ENCODE results near the gene TCEA3. TPM values are rescaled to one million over a fixed set of nuclear protein-coding genes. Genes with fewer than 3 reads are reported as not detected.

The TCEA3 gene
- polyA plus RNA-seq, 1 donor (not counting 4 experiments of a cell fraction or from before 2014, with no cell fraction given) = 0.38 TPM

- Histone ChIP-seq H2AFZ (ENCODE audit: control insufficient read depth, low read length) (no peak overlapping the region), H3K36me3 (ENCODE audit: control insufficient read depth in 2 of 2, extremely low read depth in 1 of 2, insufficient read depth in 2 of 2, low read length in 2 of 2) (no peaks in the 10 kb centered on the region), H3K9me3 (ENCODE audit: control insufficient read depth, low read depth, low read length) (no peaks in the 10 kb centered on the region), H3K27me3 (ENCODE audit: control insufficient read depth, extremely low read depth, insufficient read depth, low read length) (peaks cover 28% of the 10 kb centered on the region), H3K79me2 (ENCODE audit: control insufficient read depth, insufficient read depth, low read length) (no peaks in the 10 kb centered on the region), H3K4me2 (ENCODE audit: control insufficient read depth, extremely low read depth, insufficient read depth, low read depth, low read length) (peak overlapping the region; percentile 41), H3K9ac (ENCODE audit: control insufficient read depth, extremely low read depth, insufficient read depth, low read length) (no peak overlapping the region), H3K4me3 (ENCODE audit: control insufficient read depth in 2 of 3, extremely low read depth in 1 of 3, insufficient read depth in 2 of 3, low read depth in 1 of 3, low read length in 3 of 3) (peak overlapping the region in 2 of 3 experiments; percentile 25 to 49), H3K4me1 (ENCODE audit: control insufficient read depth, extremely low read depth, insufficient read depth, low read length) (peaks cover 22% of the 10 kb centered on the region), H4K20me1 (ENCODE audit: control insufficient read depth, extremely low read depth, insufficient read depth, low read length) (no peaks in the 10 kb centered on the region), H3K27ac (ENCODE audit: control insufficient read depth, insufficient read depth, low read length) (no peak overlapping the region), H3K9me1 (ENCODE audit: control insufficient read depth, extremely low read depth, insufficient read depth, low read length) (no peaks in the 10 kb centered on the region)
- DNase-seq (ENCODE audit: low read depth, low spot score) = no peak
- TF ChIP-seq CTCF (optimal IDR thresholded peaks at IDR 0.05 in 1 of 3, IDR thresholded peaks at IDR 0.05 in 1 of 3, conservative IDR thresholded peaks at IDR 0.05 in 1 of 3; ENCODE audit: extremely low read depth in 1 of 3, insufficient read depth in 2 of 3, low read length in 3 of 3) (no peak), EZH2 (IDR thresholded peaks at IDR 0.05; ENCODE audit: low read length) (peak; percentile 36)
- dilution Hi-C loops (cut with MboI; ENCODE audit: extremely low pct_ligation_motif_present, low sequenced_read_pairs) = loop anchor here (10.0 kb wide), 1 partner anchor 89 kb away; no protein-coding TSS in a partner anchor
- no peak for FAIRE-seq
Measured at GRCh38 chr1:23423415-23424292, 894 bp downstream of the TCEA3 start.

DNA sequence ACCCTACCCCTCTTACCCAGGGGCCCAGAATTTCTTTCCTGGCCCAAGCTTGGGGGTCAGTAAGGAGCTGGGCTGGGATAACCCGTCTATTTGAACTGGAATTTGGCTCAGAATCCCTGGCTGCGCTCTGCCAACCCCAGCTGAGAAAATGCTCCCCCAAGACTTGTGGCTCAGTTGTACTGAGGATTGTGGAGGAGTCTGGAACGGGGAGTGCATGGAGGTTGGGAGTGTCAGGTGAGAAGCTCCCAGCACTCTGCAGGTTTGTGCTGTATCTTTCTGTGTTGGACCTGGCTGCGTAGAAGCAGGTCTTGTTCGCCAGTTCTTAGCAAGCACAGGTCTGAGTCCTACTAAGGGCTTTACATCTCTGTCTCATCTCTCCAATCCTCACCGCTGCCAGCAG is 1.6 kb downstream of the TCEA3 start:
- Histone ChIP-seq H4K20me1 (ENCODE audit: control insufficient read depth, extremely low read depth, insufficient read depth, low read length) (no peaks in the 10 kb centered on the region), H2AFZ (ENCODE audit: control insufficient read depth, low read length) (no peak overlapping the region), H3K4me2 (ENCODE audit: control insufficient read depth, extremely low read depth, insufficient read depth, low read depth, low read length) (peak overlapping the region; percentile 51), H3K9me3 (ENCODE audit: control insufficient read depth, low read depth, low read length) (no peaks in the 10 kb centered on the region), H3K9ac (ENCODE audit: control insufficient read depth, extremely low read depth, insufficient read depth, low read length) (no peak overlapping the region), H3K4me3 (ENCODE audit: control insufficient read depth in 2 of 3, extremely low read depth in 1 of 3, insufficient read depth in 2 of 3, low read depth in 1 of 3, low read length in 3 of 3) (no peak overlapping the region), H3K36me3 (ENCODE audit: control insufficient read depth in 2 of 2, extremely low read depth in 1 of 2, insufficient read depth in 2 of 2, low read length in 2 of 2) (no peaks in the 10 kb centered on the region), H3K27me3 (ENCODE audit: control insufficient read depth, extremely low read depth, insufficient read depth, low read length) (peaks cover 23% of the 10 kb centered on the region), H3K9me1 (ENCODE audit: control insufficient read depth, extremely low read depth, insufficient read depth, low read length) (no peaks in the 10 kb centered on the region), H3K4me1 (ENCODE audit: control insufficient read depth, extremely low read depth, insufficient read depth, low read length) (peaks cover 22% of the 10 kb centered on the region), H3K27ac (ENCODE audit: control insufficient read depth, insufficient read depth, low read length) (no peak overlapping the region), H3K79me2 (ENCODE audit: control insufficient read depth, insufficient read depth, low read length) (no peaks in the 10 kb centered on the region)
- TF ChIP-seq CTCF (optimal IDR thresholded peaks at IDR 0.05 in 1 of 3, IDR thresholded peaks at IDR 0.05 in 1 of 3, conservative IDR thresholded peaks at IDR 0.05 in 1 of 3; ENCODE audit: extremely low read depth in 1 of 3, insufficient read depth in 2 of 3, low read length in 3 of 3) = no peak
- TF ChIP-seq EZH2 (IDR thresholded peaks at IDR 0.05; ENCODE audit: low read length) = peak; percentile 29
- dilution Hi-C loops (cut with MboI; ENCODE audit: extremely low pct_ligation_motif_present, low sequenced_read_pairs) = loop anchor here (10.0 kb wide), 1 partner anchor 88 kb away; no protein-coding TSS in a partner anchor
- FAIRE-seq (no peak), DNase-seq (ENCODE audit: low read depth, low spot score) (no peak)

All from keratinocyte (primary cell).